GM18508 (cell line): ENCODE measurements around the gene EIF4G3.
"Not testable (repeated sequence)": the region's sequence is repeated elsewhere in the genome, so short reads cannot be mapped to it uniquely, and the experiment has no call there.

Experiments used
- ATAC-seq: cut with Tn5 transposase; IDR thresholded peaks from one replicate; pipeline ENCODE4 v1.9.1; 2021; ENCODE audit warnings: moderate number of reproducible peaks; ENCODE audit not compliant: insufficient read depth, unreplicated experiment

The EIF4G3 gene

GRCh38 chr1:20850021-20850420 lies 326.7 kb downstream of the EIF4G3 start:
- no peak for ATAC-seq

GRCh38 chr1:20849100-20849499 lies 327.6 kb downstream of the EIF4G3 start:
- ATAC-seq, result no peak

GRCh38 chr1:20848162-20848561 lies 328.5 kb downstream of the EIF4G3 start:
- no peak for ATAC-seq

- ATAC-seq, result no peak
These were observed 329.1 kb downstream of the EIF4G3 start for GRCh38 chr1:20847611-20848080.

GRCh38 chr1:20846461-20847374 lies 330.0 kb downstream of the EIF4G3 start:
- ATAC-seq, result no peak

GRCh38 chr1:20840731-20841130 lies 336.0 kb downstream of the EIF4G3 start:
- ATAC-seq, result no peak

GRCh38 chr1:20837554-20838192 lies 339.0 kb downstream of the EIF4G3 start:
- no peak for ATAC-seq

GRCh38 chr1:20836230-20836629 lies 340.5 kb downstream of the EIF4G3 start:
- no peak for ATAC-seq

GRCh38 chr1:20834780-20835179 lies 341.9 kb downstream of the EIF4G3 start:
- no peak for ATAC-seq

GRCh38 chr1:20834192-20834591 lies 342.5 kb downstream of the EIF4G3 start:
- ATAC-seq, result no peak

GRCh38 chr1:20830378-20830777 lies 346.3 kb downstream of the EIF4G3 start:
- ATAC-seq, result no peak

GRCh38 chr1:20829946-20830345 lies 346.8 kb downstream of the EIF4G3 start:
- ATAC-seq, result no peak

- no peak for ATAC-seq
These were observed 347.2 kb downstream of the EIF4G3 start for GRCh38 chr1:20829531-20829930.

- no peak for ATAC-seq
These were observed 352.9 kb downstream of the EIF4G3 start for GRCh38 chr1:20823845-20824244.

- ATAC-seq, result no peak
These were observed 355.2 kb downstream of the EIF4G3 start for GRCh38 chr1:20821466-20821865.

- no peak for ATAC-seq
These were observed 356.9 kb downstream of the EIF4G3 start for GRCh38 chr1:20819818-20820217.

- ATAC-seq, result no peak
These were observed 362.2 kb downstream of the EIF4G3 start for GRCh38 chr1:20814534-20814871.

GRCh38 chr1:20811916-20812315 lies 364.8 kb downstream of the EIF4G3 start:
- ATAC-seq, result no peak

GRCh38 chr1:20793236-20793635 lies 383.5 kb downstream of the EIF4G3 start:
- no peak for ATAC-seq

- ATAC-seq, result no peak
These were observed 384.5 kb downstream of the EIF4G3 start for GRCh38 chr1:20792196-20792595.

- ATAC-seq, result no peak
These were observed 385.9 kb downstream of the EIF4G3 start for GRCh38 chr1:20790785-20791184.

GRCh38 chr1:20789598-20789997 lies 387.1 kb downstream of the EIF4G3 start:
- not testable (repeated sequence) for ATAC-seq
